Astrocyte (in vitro differentiated cells and primary cell): ENCODE results near the gene RNU7-1. TPM values are rescaled to one million over a fixed set of nuclear protein-coding genes. Genes with fewer than 3 reads are reported as not detected.
A peak's percentile ranks its signal among the peaks of the same experiment; 100 is the strongest.

Source experiments
- DNase-seq: peaks from one replicate; pipeline ENCODE4 v3.0.0-alpha.2; 2010; ENCODE audit warnings: low read depth
- FAIRE-seq: peaks from 2 replicates; lab custom pipeline; 2011; peaks lifted over from hg19 to GRCh38; lab: Jason Lieb, UNC
- H2AFZ ChIP-seq: 2 replicates; pipeline ENCODE4 v1.6.0; 2012; ENCODE audit warnings: low read depth, low read length, inconsistent platforms
- H3K27ac ChIP-seq: 2 replicates; pipeline ENCODE4 v1.5.1; 2011; ENCODE audit warnings: low read depth, low read length, inconsistent platforms
- H3K27me3 ChIP-seq: 2 replicates; pipeline ENCODE4 v1.6.0; 2011; ENCODE audit warnings: low read length, inconsistent platforms; ENCODE audit not compliant: insufficient read depth
- H3K36me3 ChIP-seq: 2 replicates; pipeline ENCODE4 v1.5.1; 2011; ENCODE audit warnings: low read length, inconsistent platforms; ENCODE audit not compliant: insufficient read depth
- H3K4me1 ChIP-seq: 2 replicates; pipeline ENCODE4 v1.5.1; 2011; ENCODE audit warnings: low read length, inconsistent platforms; ENCODE audit not compliant: insufficient read depth
- H3K4me2 ChIP-seq: 2 replicates; pipeline ENCODE4 v1.6.0; 2012; ENCODE audit warnings: low read length, inconsistent platforms
- H3K4me3 ChIP-seq: 2 replicates; pipeline ENCODE4 v1.5.1; 2011; ENCODE audit warnings: low read depth, mild to moderate bottlenecking, low read length, inconsistent platforms; ENCODE audit not compliant: insufficient read depth
- H3K79me2 ChIP-seq: 2 replicates; pipeline ENCODE4 v1.6.0; 2012; ENCODE audit warnings: mild to moderate bottlenecking, low read length, inconsistent platforms; ENCODE audit not compliant: insufficient read depth
- H3K9ac ChIP-seq: 2 replicates; pipeline ENCODE4 v1.6.0; 2012; ENCODE audit warnings: mild to moderate bottlenecking, low read length, inconsistent platforms
- H3K9me3 ChIP-seq: 2 replicates; pipeline ENCODE4 v1.5.1; 2012; ENCODE audit warnings: low read depth, mild to moderate bottlenecking, low read length, inconsistent platforms; ENCODE audit not compliant: insufficient read depth
- H4K20me1 ChIP-seq: 2 replicates; pipeline ENCODE4 v1.6.0; 2012; ENCODE audit warnings: low read length, inconsistent platforms; ENCODE audit not compliant: insufficient read depth
- H3K27ac Mint-ChIP-seq: one replicate; pipeline ENCODE4 v1.8.0; 2021; ENCODE audit warnings: mild to moderate bottlenecking, mixed read lengths; ENCODE audit not compliant: unreplicated experiment
- H3K27me3 Mint-ChIP-seq: one replicate; pipeline ENCODE4 v1.8.0; 2021; ENCODE audit warnings: low read depth, mixed read lengths; ENCODE audit not compliant: unreplicated experiment
- H3K36me3 Mint-ChIP-seq: one replicate; pipeline ENCODE4 v1.8.0; 2021; ENCODE audit warnings: low read depth, mixed read lengths; ENCODE audit not compliant: unreplicated experiment
- H3K4me1 Mint-ChIP-seq: one replicate; pipeline ENCODE4 v1.8.0; 2021; ENCODE audit warnings: low read depth, mixed read lengths; ENCODE audit not compliant: unreplicated experiment
- H3K4me3 Mint-ChIP-seq: one replicate; pipeline ENCODE4 v1.8.0; 2021; ENCODE audit warnings: mild to moderate bottlenecking, moderate library complexity, mixed read lengths; ENCODE audit not compliant: unreplicated experiment
- H3K9me3 Mint-ChIP-seq: one replicate; pipeline ENCODE4 v1.8.0; 2021; ENCODE audit warnings: mild to moderate bottlenecking, mixed read lengths; ENCODE audit not compliant: unreplicated experiment
- CTCF ChIP-seq: IDR thresholded peaks from 2 replicates; pipeline ENCODE4 v1.5.1; 2011; ENCODE audit warnings: low read depth, mild to moderate bottlenecking, inconsistent platforms, low read length, moderate library complexity; ENCODE audit not compliant: insufficient read depth
- EZH2 ChIP-seq: IDR thresholded peaks from 2 replicates; pipeline ENCODE4 v1.6.1; 2012; ENCODE audit warnings: mild to moderate bottlenecking, low read length, inconsistent platforms; ENCODE audit not compliant: insufficient read depth
- total RNA-seq: library from RNA; stranded (reverse); gene quantifications from 2 replicates; pipeline ENCODE4 v1.2.1, GENCODE V29; 2021

RNU7-1 gene
- total RNA-seq, 1 donor from 2014 or later, result not detected

DNA sequence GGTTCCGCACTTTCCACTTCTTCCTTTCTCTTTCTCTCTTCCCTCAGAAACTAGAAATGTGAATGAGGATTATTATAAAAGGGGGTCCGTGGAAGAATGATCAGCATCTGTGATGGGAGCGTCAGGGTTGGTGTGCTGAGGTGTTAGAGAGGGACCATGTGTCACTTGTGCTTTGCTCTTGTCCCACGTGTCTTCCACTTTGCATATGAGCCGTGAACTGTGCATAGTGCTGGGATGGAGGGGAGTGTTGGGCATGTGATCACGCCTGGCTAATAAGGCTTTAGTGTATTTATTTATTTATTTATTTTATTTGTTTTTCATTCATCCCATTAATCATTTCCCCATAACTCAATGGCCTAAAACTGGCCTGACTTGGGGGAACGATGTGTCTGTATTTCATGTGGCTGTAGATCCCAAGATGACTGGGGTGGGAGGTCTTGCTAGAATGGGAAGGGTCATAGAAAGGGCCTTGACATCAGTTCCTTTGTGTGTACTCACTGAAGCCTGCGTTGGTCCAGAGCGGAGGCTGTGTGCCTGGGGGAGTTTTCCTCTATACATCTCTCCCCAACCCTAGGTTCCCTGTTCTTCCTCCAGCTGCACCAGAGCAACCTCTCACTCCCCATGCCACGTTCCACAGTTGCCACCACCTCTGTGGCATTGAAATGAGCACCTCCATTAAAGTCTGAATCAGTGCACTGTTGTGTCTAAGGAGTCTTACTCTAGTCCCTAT lies 20.4 kb upstream of the RNU7-1 start:
- H3K9me3 Mint-ChIP-seq, result no peaks in the 10 kb centered on the region
- FAIRE-seq, result no peak
- no peak overlapping the region for H3K27ac Mint-ChIP-seq
- Histone ChIP-seq H3K9ac (no peak overlapping the region), H3K79me2 (peaks cover 12% of the 10 kb centered on the region), H3K4me2 (no peak overlapping the region), H3K27ac (no peak overlapping the region), H3K36me3 (peaks cover 2% of the 10 kb centered on the region), H3K9me3 (no peaks in the 10 kb centered on the region), H2AFZ (no peak overlapping the region), H3K27me3 (no peaks in the 10 kb centered on the region), H4K20me1 (no peaks in the 10 kb centered on the region), H3K4me1 (peaks cover 29% of the 10 kb centered on the region), H3K4me3 (no peak overlapping the region)
- TF ChIP-seq CTCF (no peak), EZH2 (no peak)
- no peaks in the 10 kb centered on the region for H3K27me3 Mint-ChIP-seq
- peak overlapping the region; percentile 45 for H3K4me3 Mint-ChIP-seq
- H3K36me3 Mint-ChIP-seq, result peaks cover 14% of the 10 kb centered on the region
- H3K4me1 Mint-ChIP-seq, result peaks cover 35% of the 10 kb centered on the region
- DNase-seq, result no peak

- no peaks in the 10 kb centered on the region for H3K9me3 Mint-ChIP-seq
- H3K4me3 Mint-ChIP-seq, result no peak overlapping the region
- Histone ChIP-seq H2AFZ (no peak overlapping the region), H3K9ac (peak overlapping the region; percentile 95), H3K9me3 (no peaks in the 10 kb centered on the region), H3K27ac (no peak overlapping the region), H3K4me2 (peak overlapping the region; percentile 98), H3K4me3 (no peak overlapping the region), H3K4me1 (peaks cover 29% of the 10 kb centered on the region), H3K36me3 (peaks cover 2% of the 10 kb centered on the region), H4K20me1 (peaks cover 4% of the 10 kb centered on the region), H3K79me2 (peaks cover 17% of the 10 kb centered on the region), H3K27me3 (no peaks in the 10 kb centered on the region)
- TF ChIP-seq CTCF (no peak), EZH2 (no peak)
- H3K27ac Mint-ChIP-seq, result no peak overlapping the region
- peaks cover 14% of the 10 kb centered on the region for H3K36me3 Mint-ChIP-seq
- peaks cover 35% of the 10 kb centered on the region for H3K4me1 Mint-ChIP-seq
- DNase-seq (no peak), FAIRE-seq (no peak)
- H3K27me3 Mint-ChIP-seq, result no peaks in the 10 kb centered on the region
Observed at GRCh38 chr12:6923851-6924250, 19.8 kb upstream of the RNU7-1 start.

GRCh38 chr12:6925239-6925539 lies 18.4 kb upstream of the RNU7-1 start:
- H3K36me3 ChIP-seq, result no peaks in the 10 kb centered on the region
- Mint-ChIP-seq H3K36me3 (peaks cover 11% of the 10 kb centered on the region), H3K9me3 (no peaks in the 10 kb centered on the region), H3K27me3 (no peaks in the 10 kb centered on the region), H3K4me1 (peaks cover 41% of the 10 kb centered on the region), H3K27ac (peak overlapping the region; percentile 98), H3K4me3 (peak overlapping the region; percentile 91)
- H3K79me2 ChIP-seq, result peaks cover 30% of the 10 kb centered on the region
- TF ChIP-seq EZH2, result no peak
- no peak for TF ChIP-seq CTCF
- no peaks in the 10 kb centered on the region for H3K9me3 ChIP-seq
- H3K27me3 ChIP-seq, result no peaks in the 10 kb centered on the region
- H3K4me2 ChIP-seq, result peak overlapping the region; percentile 98
- H3K9ac ChIP-seq, result peak overlapping the region; percentile 95
- peak overlapping the region; percentile 49 for H2AFZ ChIP-seq
- DNase-seq (no peak), FAIRE-seq (no peak)
- peaks cover 39% of the 10 kb centered on the region for H3K4me1 ChIP-seq
- peak overlapping the region; percentile 78 for H3K27ac ChIP-seq
- H3K4me3 ChIP-seq, result no peak overlapping the region
- peaks cover 18% of the 10 kb centered on the region for H4K20me1 ChIP-seq
